IMR-90 (cell line): ENCODE data around the gene PTRHD1. TPM values are rescaled to one million over a fixed set of nuclear protein-coding genes. Genes with fewer than 3 reads are reported as not detected.

Experiments used
- ATAC-seq: fragments of 200-7000 bp; cut with Tn5 transposase; 2 replicates; pipeline ENCODE4 v1.9.1; 2020; ENCODE audit warnings: low read depth, mild to moderate bottlenecking, moderate library complexity
- BruUV-seq: library from RNA; stranded (reverse); fragments of 400-500 nt; replicated peaks from 2 replicates; lab custom pipeline; 2021; lab: Mats Ljungman, UMichigan
- CTCF ChIA-PET: fragments of 300-600 bp; formaldehyde crosslinking; extraction: SDS; loops from one replicate; lab custom pipeline; 2021; ENCODE audit warnings: antibody characterized with exemption; lab: Yijun Ruan, JAX
- POLR2A ChIA-PET: fragments of 300-600 bp; sonication (Branson Sonifier 250); formaldehyde crosslinking; loops from one replicate; lab custom pipeline; 2022; ENCODE audit warnings: antibody characterized with exemption; ENCODE audit not compliant: unreplicated experiment; lab: Charles Lee
- DNase-seq: peaks from one replicate; pipeline ENCODE4 v3.0.0; 2013
- H2AFZ ChIP-seq: replicated peaks from 2 replicates; pipeline ENCODE3; 2013; ENCODE audit warnings: low read length, mild to moderate bottlenecking; ENCODE audit not compliant: poor library complexity
- H2AK5ac ChIP-seq: 2 replicates; pipeline ENCODE4 v1.6.1; 2013; ENCODE audit warnings: low read depth, low read length, inconsistent platforms
- H2AK9ac ChIP-seq: replicated peaks from 2 replicates; pipeline ENCODE3; 2013; ENCODE audit warnings: mild to moderate bottlenecking, low read depth, low read length, moderate library complexity; ENCODE audit not compliant: poor library complexity
- H2BK120ac ChIP-seq: 2 replicates; pipeline ENCODE4 v1.6.1; 2013; ENCODE audit warnings: low read depth, low read length, inconsistent platforms
- H2BK15ac ChIP-seq: 3 replicates; pipeline ENCODE4 v1.6.1; 2013; ENCODE audit warnings: low read depth, low read length, inconsistent platforms
- H2BK20ac ChIP-seq: 2 replicates; pipeline ENCODE4 v1.6.1; 2013; ENCODE audit warnings: low read depth, mild to moderate bottlenecking, inconsistent platforms, low read length, moderate library complexity
- H2BK5ac ChIP-seq: 2 replicates; pipeline ENCODE4 v1.6.1; 2013; ENCODE audit warnings: mild to moderate bottlenecking, low read depth, low read length, inconsistent platforms; ENCODE audit not compliant: poor library complexity, severe bottlenecking
- H3K14ac ChIP-seq: replicated peaks from 2 replicates; pipeline ENCODE4 v1.6.1; 2013; ENCODE audit warnings: low read depth, low read length, inconsistent platforms
- H3K18ac ChIP-seq: 2 replicates; pipeline ENCODE4 v1.6.1; 2013; ENCODE audit warnings: low read depth, low read length, control low read depth
- H3K23ac ChIP-seq: 2 replicates; pipeline ENCODE4 v1.6.1; 2013; ENCODE audit warnings: low read depth, low read length, inconsistent platforms
- H3K27ac ChIP-seq: 2 replicates; pipeline ENCODE4 v1.5.1; 2013; ENCODE audit warnings: mild to moderate bottlenecking, control low read depth, low read length; ENCODE audit not compliant: insufficient read depth
- H3K27me3 ChIP-seq: 2 replicates; pipeline ENCODE4 v1.6.1; 2013; ENCODE audit warnings: low read length; ENCODE audit not compliant: control insufficient read depth, insufficient read depth
- H3K36me3 ChIP-seq: 2 replicates; pipeline ENCODE4 v1.6.1; 2013; ENCODE audit warnings: low read length, mixed read lengths; ENCODE audit not compliant: control insufficient read depth, insufficient read depth
- H3K4ac ChIP-seq: 2 replicates; pipeline ENCODE4 v1.6.1; 2013; ENCODE audit warnings: low read depth, low read length, inconsistent platforms
- H3K4me1 ChIP-seq: 2 replicates; pipeline ENCODE4 v1.6.1; 2013; ENCODE audit warnings: low read length, mixed read lengths; ENCODE audit not compliant: control insufficient read depth, insufficient read depth
- H3K4me2 ChIP-seq: 2 replicates; pipeline ENCODE4 v1.6.1; 2013; ENCODE audit warnings: low read depth, mild to moderate bottlenecking, control low read depth, low read length, moderate library complexity
- H3K4me3 ChIP-seq: 2 replicates; pipeline ENCODE4 v1.5.1; 2013; ENCODE audit warnings: low read depth, mild to moderate bottlenecking, control low read depth, low read length, moderate library complexity; ENCODE audit not compliant: insufficient read depth
- H3K56ac ChIP-seq: 2 replicates; pipeline ENCODE4 v1.6.1; 2013; ENCODE audit warnings: low read length, inconsistent platforms; ENCODE audit not compliant: insufficient read depth; ENCODE audit errors: extremely low read depth
- H3K79me1 ChIP-seq, 2 experiments: 2 replicates each; pipeline ENCODE4 v1.6.1; 2013; ENCODE audit warnings: low read length in 2 of 2, inconsistent platforms in 1 of 2, low read depth in 1 of 2
- H3K9ac ChIP-seq: 2 replicates; pipeline ENCODE4 v1.6.1; 2013; ENCODE audit warnings: low read depth, low read length, control low read depth
- H3K9me1 ChIP-seq: 2 replicates; pipeline ENCODE4 v1.6.1; 2013; ENCODE audit warnings: low read length, inconsistent platforms; ENCODE audit not compliant: insufficient read depth
- H3K9me3 ChIP-seq: 2 replicates; pipeline ENCODE4 v1.6.1; 2013; ENCODE audit warnings: low read length; ENCODE audit not compliant: control insufficient read depth, insufficient read depth
- H4K20me1 ChIP-seq: 2 replicates; pipeline ENCODE4 v1.6.1; 2013; ENCODE audit warnings: low read length, inconsistent platforms; ENCODE audit not compliant: insufficient read depth
- H4K5ac ChIP-seq: 2 replicates; pipeline ENCODE4 v1.6.1; 2013; ENCODE audit warnings: mild to moderate bottlenecking, low read depth, low read length, control low read depth
- H4K8ac ChIP-seq, 2 experiments: 2 replicates each; pipeline ENCODE4 v1.6.1; 2013; ENCODE audit warnings: low read depth in 2 of 2, low read length in 2 of 2, control low read depth in 1 of 2, inconsistent platforms in 1 of 2
- H4K91ac ChIP-seq: 2 replicates; pipeline ENCODE4 v1.6.1; 2013; ENCODE audit warnings: low read depth, low read length, inconsistent platforms; ENCODE audit not compliant: insufficient read depth
- BHLHE40 ChIP-seq: fragments of 150-350 bp; IDR thresholded peaks from 2 replicates; pipeline ENCODE4 v1.6.1; 2016; ENCODE audit warnings: mild to moderate bottlenecking, low read depth, low read length
- CEBPB ChIP-seq: IDR thresholded peaks from 2 replicates; pipeline ENCODE4 v1.6.1; 2012; ENCODE audit warnings: low read depth, low read length, improper control_type of control experiment
- CHD1 ChIP-seq: IDR thresholded peaks from 2 replicates; pipeline ENCODE4 v1.6.1; 2012; ENCODE audit warnings: low read depth, low read length, improper control_type of control experiment
- FOS ChIP-seq: fragments of 150-350 bp; IDR thresholded peaks from 2 replicates; pipeline ENCODE4 v1.6.1; 2016; ENCODE audit warnings: low read depth, low read length
- MAFK ChIP-seq: IDR thresholded peaks from 2 replicates; pipeline ENCODE4 v1.6.1; 2012; ENCODE audit warnings: low read depth, low read length, improper control_type of control experiment
- MAZ ChIP-seq: IDR thresholded peaks from 2 replicates; pipeline ENCODE4 v1.6.1; 2012; ENCODE audit warnings: low read depth, mild to moderate bottlenecking, low read length, improper control_type of control experiment, moderate library complexity, borderline replicate concordance
- MXI1 ChIP-seq: IDR thresholded peaks from 2 replicates; pipeline ENCODE4 v1.6.1; 2012; ENCODE audit warnings: low read depth, mild to moderate bottlenecking, low read length, moderate library complexity, borderline replicate concordance
- NFE2L2 ChIP-seq: fragments of 150-350 bp; IDR thresholded peaks from 2 replicates; pipeline ENCODE4 v1.6.1; 2016; ENCODE audit warnings: low read depth, mild to moderate bottlenecking, low read length
- POLR2A ChIP-seq: IDR thresholded peaks from 2 replicates; pipeline ENCODE4 v1.6.1; 2012; ENCODE audit warnings: mild to moderate bottlenecking, low read depth, low read length
- RAD21 ChIP-seq: IDR thresholded peaks from 2 replicates; pipeline ENCODE4 v1.6.1; 2012; ENCODE audit warnings: low read length, improper control_type of control experiment
- RCOR1 ChIP-seq: IDR thresholded peaks from 2 replicates; pipeline ENCODE4 v1.6.1; 2012; ENCODE audit warnings: mild to moderate bottlenecking, low read length, improper control_type of control experiment; ENCODE audit not compliant: insufficient replicate concordance
- RFX5 ChIP-seq: IDR thresholded peaks from 2 replicates; pipeline ENCODE4 v1.8.0; 2012; ENCODE audit warnings: low read depth, mild to moderate bottlenecking, low read length, moderate library complexity
- SMC3 ChIP-seq: fragments of 150-350 bp; IDR thresholded peaks from 2 replicates; pipeline ENCODE4 v1.6.1; 2016; ENCODE audit warnings: low read depth, mild to moderate bottlenecking, antibody characterized with exemption, low read length, moderate library complexity
- WGBS, 2 experiments: methylation state at CpG; one replicate each; pipeline versions ENCODE4 v1.1.5 to v1.1.7; 2013; ENCODE audit warnings: missing lambda C conversion rate in 2 of 2; ENCODE audit not compliant: insufficient read length in 1 of 2; ENCODE audit errors: extremely low coverage in 2 of 2; 5-methylcytosine and 5-hydroxymethylcytosine counted together
- dilution Hi-C: fragments of 300-500 bp; cut with HindIII; formaldehyde crosslinking; loops from one replicate; pipeline ENCODE4 v1.14.3; 2018; ENCODE audit warnings: low sequenced_read_pairs; ENCODE audit not compliant: unreplicated experiment
- in situ Hi-C: fragments of 300-500 bp; cut with MboI; formaldehyde crosslinking; loops from 3 replicates; pipeline ENCODE4 v1.14.3; 2019; ENCODE audit warnings: low sequenced_read_pairs, inconsistent platforms, mixed read lengths
- intact Hi-C: fragments of 100-400 bp; cut with micrococcal nuclease; formaldehyde crosslinking; loops from 2 replicates; pipeline ENCODE4 v1.10.0; 2022
- polyA plus RNA-seq, 3 experiments: library from polyadenylated mRNA; depleted of rRNA; stranded (reverse); fragments of >200 nt; gene quantifications; 2 replicates each; pipeline ENCODE4 v1.2.3, GENCODE V29; 2012; ENCODE audit warnings: low replicate concordance in 1 of 3
- total RNA-seq: library from RNA; depleted of rRNA; stranded (reverse); fragments of >200 nt; gene quantifications from 2 replicates; pipeline ENCODE4 v1.2.3, GENCODE V29; 2012
- TF ChIP-seq, protein P1 (sequence below): conservative IDR thresholded peaks from 2 replicates; pipeline ENCODE4 v1.5.1; 2012; ENCODE audit warnings: mild to moderate bottlenecking, low read depth, low read length, improper control_type of control experiment
- TF ChIP-seq, protein P2 (sequence below): fragments of 150-350 bp; IDR thresholded peaks from 2 replicates; pipeline ENCODE4 v1.6.1; 2017; ENCODE audit warnings: mild to moderate bottlenecking, antibody characterized with exemption, low read length, low read depth
- TF ChIP-seq, protein P3 (sequence below): fragments of 150-350 bp; IDR thresholded peaks from 2 replicates; pipeline ENCODE4 v1.6.1; 2016; ENCODE audit warnings: low read depth, mild to moderate bottlenecking, low read length, moderate library complexity, borderline replicate concordance

Gene PTRHD1
- total and polyA plus RNA-seq, 2 of the 4 experiments (the other 2 are of a cell fraction): 11.7 to 30.9 TPM

DNA sequence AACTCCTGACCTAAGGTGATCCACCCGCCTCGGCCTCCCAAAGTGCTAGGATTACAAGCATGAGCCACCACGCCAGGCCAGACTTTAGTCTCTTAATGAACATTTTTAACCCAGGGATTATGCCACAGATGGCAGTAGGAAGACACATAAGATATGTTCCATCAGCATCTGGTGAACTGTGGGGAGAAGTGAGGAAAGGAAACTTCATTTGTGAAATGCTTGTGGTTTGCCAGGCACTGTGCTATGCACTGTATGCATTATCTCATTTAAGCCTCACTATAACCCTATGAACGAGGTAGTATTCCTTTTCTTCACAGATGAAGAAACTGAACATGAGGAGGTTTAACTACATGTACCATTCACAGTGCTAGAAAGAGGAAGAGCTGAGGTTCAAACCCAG is 29.3 kb downstream of the PTRHD1 start:
- Histone ChIP-seq H2AK5ac (no peak overlapping the region), H3K36me3 (peaks cover 10% of the 10 kb centered on the region), H4K20me1 (no peaks in the 10 kb centered on the region), H3K9me3 (no peaks in the 10 kb centered on the region), H3K9me1 (0 out of 2 replicates have a peak, but pooled peaks cover 3% of the 10 kb centered on the region), H2AK9ac (no peak overlapping the region), H3K79me1 (no peaks in the 10 kb centered on the region), H2BK20ac (no peak overlapping the region), H3K27ac (no peak overlapping the region), H4K91ac (no peak overlapping the region), H3K4me1 (peaks cover 6% of the 10 kb centered on the region), H3K18ac (no peak overlapping the region), H2BK120ac (no peak overlapping the region), H2BK5ac (no peak overlapping the region), H4K8ac (no peak overlapping the region), H3K9ac (no peak overlapping the region), H3K23ac (no peak overlapping the region), H3K14ac (no peak overlapping the region), H2AFZ (no peak overlapping the region), H3K4ac (no peak overlapping the region), H4K5ac (no peak overlapping the region), H3K4me2 (no peak overlapping the region), H2BK15ac (no peak overlapping the region), H3K4me3 (no peak overlapping the region), H3K27me3 (no peaks in the 10 kb centered on the region), H3K56ac (no peak overlapping the region)
- ChIA-PET POLR2A (no interaction called here), CTCF (no interaction called here)
- intact Hi-C loops: no loop called here
- 100% methylated on average over 2 of the region's 4 CpGs; no CpG with 5 or more reads in 1 of the 2 experiments for WGBS, 2 experiments
- in situ Hi-C loops: no loop called here
- dilution Hi-C loops: no loop called here
- ATAC-seq (no peak), DNase-seq (no peak)
- TF ChIP-seq, protein P1, sequence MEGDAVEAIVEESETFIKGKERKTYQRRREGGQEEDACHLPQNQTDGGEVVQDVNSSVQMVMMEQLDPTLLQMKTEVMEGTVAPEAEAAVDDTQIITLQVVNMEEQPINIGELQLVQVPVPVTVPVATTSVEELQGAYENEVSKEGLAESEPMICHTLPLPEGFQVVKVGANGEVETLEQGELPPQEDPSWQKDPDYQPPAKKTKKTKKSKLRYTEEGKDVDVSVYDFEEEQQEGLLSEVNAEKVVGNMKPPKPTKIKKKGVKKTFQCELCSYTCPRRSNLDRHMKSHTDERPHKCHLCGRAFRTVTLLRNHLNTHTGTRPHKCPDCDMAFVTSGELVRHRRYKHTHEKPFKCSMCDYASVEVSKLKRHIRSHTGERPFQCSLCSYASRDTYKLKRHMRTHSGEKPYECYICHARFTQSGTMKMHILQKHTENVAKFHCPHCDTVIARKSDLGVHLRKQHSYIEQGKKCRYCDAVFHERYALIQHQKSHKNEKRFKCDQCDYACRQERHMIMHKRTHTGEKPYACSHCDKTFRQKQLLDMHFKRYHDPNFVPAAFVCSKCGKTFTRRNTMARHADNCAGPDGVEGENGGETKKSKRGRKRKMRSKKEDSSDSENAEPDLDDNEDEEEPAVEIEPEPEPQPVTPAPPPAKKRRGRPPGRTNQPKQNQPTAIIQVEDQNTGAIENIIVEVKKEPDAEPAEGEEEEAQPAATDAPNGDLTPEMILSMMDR: no peak
- TF ChIP-seq POLR2A (no peak), BHLHE40 (no peak), FOS (no peak), CHD1 (no peak), CEBPB (no peak), SMC3 (no peak), RFX5 (no peak), MAZ (no peak), RCOR1 (no peak), MAFK (no peak), MXI1 (no peak), NFE2L2 (no peak), RAD21 (no peak)
- TF ChIP-seq, protein P2, sequence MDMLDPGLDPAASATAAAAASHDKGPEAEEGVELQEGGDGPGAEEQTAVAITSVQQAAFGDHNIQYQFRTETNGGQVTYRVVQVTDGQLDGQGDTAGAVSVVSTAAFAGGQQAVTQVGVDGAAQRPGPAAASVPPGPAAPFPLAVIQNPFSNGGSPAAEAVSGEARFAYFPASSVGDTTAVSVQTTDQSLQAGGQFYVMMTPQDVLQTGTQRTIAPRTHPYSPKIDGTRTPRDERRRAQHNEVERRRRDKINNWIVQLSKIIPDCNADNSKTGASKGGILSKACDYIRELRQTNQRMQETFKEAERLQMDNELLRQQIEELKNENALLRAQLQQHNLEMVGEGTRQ: no peak
- TF ChIP-seq, protein P3, sequence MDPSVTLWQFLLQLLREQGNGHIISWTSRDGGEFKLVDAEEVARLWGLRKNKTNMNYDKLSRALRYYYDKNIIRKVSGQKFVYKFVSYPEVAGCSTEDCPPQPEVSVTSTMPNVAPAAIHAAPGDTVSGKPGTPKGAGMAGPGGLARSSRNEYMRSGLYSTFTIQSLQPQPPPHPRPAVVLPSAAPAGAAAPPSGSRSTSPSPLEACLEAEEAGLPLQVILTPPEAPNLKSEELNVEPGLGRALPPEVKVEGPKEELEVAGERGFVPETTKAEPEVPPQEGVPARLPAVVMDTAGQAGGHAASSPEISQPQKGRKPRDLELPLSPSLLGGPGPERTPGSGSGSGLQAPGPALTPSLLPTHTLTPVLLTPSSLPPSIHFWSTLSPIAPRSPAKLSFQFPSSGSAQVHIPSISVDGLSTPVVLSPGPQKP: no peak
- BruUV-seq: no TSS peak
